Parathyroid adenoma (tissue), 2 donors: ENCODE results near the gene SHANK2.

Experiments used
- H2AFZ ChIP-seq: fragments of 300-600 bp; sonication (generic); one replicate; pipeline ENCODE4 v1.7.0; 2017; ENCODE audit warnings: antibody characterized with exemption, mild to moderate bottlenecking
- H3K27ac ChIP-seq: fragments of 300-600 bp; sonication (generic); one replicate; pipeline ENCODE4 v1.7.0; 2017
- H3K27me3 ChIP-seq: fragments of 300-600 bp; sonication (generic); one replicate; pipeline ENCODE4 v1.7.0; 2017; ENCODE audit warnings: low read length; ENCODE audit not compliant: control insufficient read depth, insufficient read depth
- H3K36me3 ChIP-seq: fragments of 300-600 bp; sonication (generic); one replicate; pipeline ENCODE4 v1.7.0; 2017; ENCODE audit warnings: low read length; ENCODE audit not compliant: control insufficient read depth, insufficient read depth
- H3K4me1 ChIP-seq: fragments of 300-600 bp; sonication (generic); one replicate; pipeline ENCODE4 v1.7.0; 2017; ENCODE audit warnings: control low read depth
- H3K4me2 ChIP-seq: fragments of 300-600 bp; sonication (generic); one replicate; pipeline ENCODE4 v1.7.0; 2017; ENCODE audit warnings: low read length
- H3K4me3 ChIP-seq: fragments of 300-600 bp; sonication (generic); one replicate; pipeline ENCODE4 v1.7.0; 2017; ENCODE audit warnings: low read depth, low read length
- H3K79me2 ChIP-seq: fragments of 300-600 bp; sonication (generic); one replicate; pipeline ENCODE4 v1.7.0; 2017; ENCODE audit warnings: control low read depth
- H3K9ac ChIP-seq: fragments of 300-600 bp; sonication (generic); one replicate; pipeline ENCODE4 v1.7.0; 2017; ENCODE audit warnings: mild to moderate bottlenecking
- H3K9me3 ChIP-seq: fragments of 300-600 bp; sonication (generic); one replicate; pipeline ENCODE4 v1.7.0; 2017; ENCODE audit warnings: low read length; ENCODE audit not compliant: control insufficient read depth
- CTCF ChIP-seq: fragments of 300-600 bp; sonication (generic); IDR thresholded peaks from one replicate; pipeline ENCODE4 v1.7.0; 2017; ENCODE audit warnings: antibody characterized with exemption, mild to moderate bottlenecking
- donor health status: primary hyperparathyroidism.

The SHANK2 gene

GRCh38 chr11:71242391-71242790 lies 10.0 kb downstream of the SHANK2 start:
- no peaks in the 10 kb centered on the region for H3K27me3 ChIP-seq

GRCh38 chr11:71241721-71242259 lies 10.6 kb downstream of the SHANK2 start:
- no peak overlapping the region for H3K27ac ChIP-seq

More at GRCh38 chr11:71242391-71242790, 10.0 kb downstream of the SHANK2 start:
- no peak overlapping the region for H3K9ac ChIP-seq
- no peaks in the 10 kb centered on the region for H3K4me1 ChIP-seq
- no peaks in the 10 kb centered on the region for H3K79me2 ChIP-seq
- H3K4me3 ChIP-seq: no peak overlapping the region
- H3K9me3 ChIP-seq: no peaks in the 10 kb centered on the region
- H2AFZ ChIP-seq: no peak overlapping the region
- no peak for TF ChIP-seq CTCF
- H3K27ac ChIP-seq: no peak overlapping the region
- no peak overlapping the region for H3K4me2 ChIP-seq
- H3K36me3 ChIP-seq: no peaks in the 10 kb centered on the region

DNA sequence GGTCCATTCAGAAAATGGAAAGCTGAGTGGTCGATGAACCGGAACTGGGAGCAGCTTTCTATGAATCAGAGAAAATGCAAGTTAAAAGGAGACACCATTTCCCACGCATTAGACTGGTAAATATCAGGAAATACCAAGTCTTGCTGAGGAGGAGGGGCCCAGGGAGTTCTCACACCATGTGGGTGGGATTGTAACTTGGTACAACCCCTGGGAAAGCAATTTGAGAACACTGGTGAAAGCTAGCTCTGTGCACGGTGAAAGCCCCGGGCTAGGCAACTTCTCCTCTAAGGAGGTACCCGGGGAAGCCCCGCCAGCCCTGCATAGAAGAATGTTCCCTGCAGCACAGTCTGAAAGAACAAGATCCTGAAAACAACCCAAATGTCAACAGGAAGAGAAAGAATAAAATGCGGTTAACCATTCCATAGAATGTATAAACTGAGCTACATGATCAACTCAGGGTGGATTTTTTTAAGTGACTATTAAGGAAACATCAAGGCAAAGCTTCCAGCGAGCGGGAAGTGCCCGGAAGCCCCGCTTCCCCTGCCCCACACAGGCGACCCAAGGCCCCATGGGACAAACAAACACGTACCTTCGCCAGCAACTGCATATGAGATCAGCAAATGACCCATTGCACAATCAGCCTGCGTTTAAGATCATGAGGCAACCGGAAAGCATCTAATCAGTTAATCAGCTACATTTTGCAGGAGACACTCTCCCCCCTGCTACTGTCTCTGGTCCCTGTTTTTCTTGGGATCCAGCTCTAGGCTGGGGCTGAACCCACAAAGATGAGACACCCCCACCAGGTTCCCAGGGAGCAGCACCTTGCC lies 11.3 kb downstream of the SHANK2 start:
- Histone ChIP-seq H2AFZ (no peak overlapping the region), H3K36me3 (no peaks in the 10 kb centered on the region), H3K9ac (no peak overlapping the region), H3K4me2 (no peak overlapping the region), H3K27me3 (no peaks in the 10 kb centered on the region), H3K9me3 (no peaks in the 10 kb centered on the region), H3K79me2 (no peaks in the 10 kb centered on the region), H3K27ac (no peak overlapping the region), H3K4me3 (no peak overlapping the region), H3K4me1 (no peaks in the 10 kb centered on the region)
- TF ChIP-seq CTCF: no peak

More at GRCh38 chr11:71241721-71242259, 10.6 kb downstream of the SHANK2 start:
- no peaks in the 10 kb centered on the region for H3K79me2 ChIP-seq
- H3K9ac ChIP-seq: no peak overlapping the region
- no peaks in the 10 kb centered on the region for H3K4me1 ChIP-seq
- H3K4me2 ChIP-seq: no peak overlapping the region
- H3K4me3 ChIP-seq: no peak overlapping the region
- H3K9me3 ChIP-seq: no peaks in the 10 kb centered on the region
- no peak for TF ChIP-seq CTCF
- no peaks in the 10 kb centered on the region for H3K36me3 ChIP-seq
- H2AFZ ChIP-seq: no peak overlapping the region
- H3K27me3 ChIP-seq: no peaks in the 10 kb centered on the region

DNA sequence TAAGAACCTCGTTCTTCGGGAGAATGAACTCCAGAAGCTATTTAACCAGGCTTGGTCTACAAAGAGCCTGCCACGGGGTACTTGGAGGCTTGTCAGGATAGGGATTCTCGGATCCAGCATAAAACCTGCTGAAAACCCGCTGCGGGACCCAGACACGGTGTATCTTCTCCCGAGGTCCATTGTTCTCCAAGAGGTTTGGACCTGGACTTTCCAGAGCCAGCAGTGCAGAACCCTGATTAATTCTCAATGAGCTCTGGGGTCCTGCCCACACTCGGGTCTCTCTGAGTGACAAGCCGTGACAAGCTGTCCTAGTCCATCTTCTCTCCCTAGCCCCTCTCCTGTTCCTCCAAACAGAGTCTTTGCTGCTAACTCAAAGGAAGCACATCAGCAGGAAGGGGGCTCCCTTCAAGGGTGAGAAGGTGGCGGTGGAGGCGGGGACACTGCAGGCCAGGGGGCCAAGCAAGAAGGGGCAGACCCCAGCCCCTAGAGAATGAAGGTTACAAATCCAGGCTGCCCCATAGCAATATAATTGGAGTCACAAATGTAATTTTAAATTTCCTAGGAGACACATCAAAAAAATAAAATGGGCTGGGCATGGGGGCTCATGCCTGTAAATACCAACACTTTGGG lies 12.2 kb downstream of the SHANK2 start:
- no peaks in the 10 kb centered on the region for H3K36me3 ChIP-seq
- no peaks in the 10 kb centered on the region for H3K27me3 ChIP-seq
- H3K4me1 ChIP-seq: no peaks in the 10 kb centered on the region
- H3K4me3 ChIP-seq: no peak overlapping the region
- H2AFZ ChIP-seq: no peak overlapping the region
- H3K79me2 ChIP-seq: no peaks in the 10 kb centered on the region
- H3K27ac ChIP-seq: no peak overlapping the region
- no peaks in the 10 kb centered on the region for H3K9me3 ChIP-seq
- no peak overlapping the region for H3K4me2 ChIP-seq
- no peak overlapping the region for H3K9ac ChIP-seq
- TF ChIP-seq CTCF: no peak
